GM12878 (cell line): ENCODE measurements around the gene SPTLC3. TPM values are rescaled to one million over a fixed set of nuclear protein-coding genes. Genes with fewer than 3 reads are reported as not detected.

ENCODE experiments used
- ATAC-seq: fragments of 200-7000 bp; cut with Tn5 transposase; 3 replicates; pipeline ENCODE4 v1.9.1; 2020; ENCODE audit warnings: mild to moderate bottlenecking, moderate library complexity
- BruUV-seq: library from RNA; stranded (reverse); fragments of 400-500 nt; replicated peaks from 2 replicates; lab custom pipeline; 2021; lab: Mats Ljungman, UMichigan
- CTCF ChIA-PET: fragments of 300-600 bp; sonication (Branson Sonifier 250); formaldehyde crosslinking; extraction: SDS; loops from one replicate; lab custom pipeline; 2021; ENCODE audit warnings: inconsistent platforms; lab: Yijun Ruan, JAX
- POLR2A ChIA-PET: fragments of 350-600 bp; formaldehyde crosslinking; extraction: SDS; loops from one replicate; lab custom pipeline; 2021; ENCODE audit warnings: inconsistent platforms; lab: Charles Lee
- RAD21 ChIA-PET: fragments of 300-600 bp; sonication (Branson Sonifier 250); formaldehyde crosslinking; loops from one replicate; lab custom pipeline; 2023; ENCODE audit warnings: antibody characterized with exemption; ENCODE audit not compliant: unreplicated experiment; lab: Charles Lee
- SMC1A ChIA-PET: fragments of 300-600 bp; sonication (Branson Sonifier 250); formaldehyde crosslinking; loops from one replicate; lab custom pipeline; 2023; ENCODE audit not compliant: unreplicated experiment, uncharacterized antibody; lab: Charles Lee
- DNase-seq: peaks from one replicate; pipeline ENCODE4 v3.0.0-alpha.2; 2011; ENCODE audit warnings: low read depth, low spot score
- FAIRE-seq: peaks from 3 replicates; lab custom pipeline; 2011; peaks lifted over from hg19 to GRCh38; lab: Jason Lieb, UNC
- H2AFZ ChIP-seq: 2 replicates; pipeline ENCODE4 v1.6.0; 2011; ENCODE audit warnings: low read depth, low read length, control low read depth; ENCODE audit not compliant: control insufficient read depth
- H3K27ac ChIP-seq: 2 replicates; pipeline ENCODE4 v1.5.1; 2011; ENCODE audit warnings: control low read depth; ENCODE audit not compliant: control insufficient read depth, insufficient read depth
- H3K27me3 ChIP-seq, 2 experiments: replicated peaks in 1 of 2; 2 replicates each; pipeline versions ENCODE4 v1.6.0 to v1.6.1; 2011; ENCODE audit warnings: low read length in 1 of 2; ENCODE audit not compliant: control insufficient read depth in 2 of 2, insufficient read depth in 2 of 2
- H3K36me3 ChIP-seq, 2 experiments: 2 replicates each; pipeline ENCODE4 v1.5.1; 2011; ENCODE audit warnings: low read length in 1 of 2; ENCODE audit not compliant: control insufficient read depth in 2 of 2, insufficient read depth in 2 of 2
- H3K4me1 ChIP-seq: 2 replicates; pipeline ENCODE4 v1.6.1; 2011; ENCODE audit warnings: mild to moderate bottlenecking, low read length, moderate library complexity, mixed read lengths; ENCODE audit not compliant: control insufficient read depth, insufficient read depth
- H3K4me2 ChIP-seq: 2 replicates; pipeline ENCODE4 v1.6.0; 2011; ENCODE audit warnings: control low read depth; ENCODE audit not compliant: control insufficient read depth, insufficient read depth
- H3K4me3 ChIP-seq: fragments of 200-600 bp; sonication (generic); 2 replicates; pipeline ENCODE4 v1.5.1; 2016
- H3K79me2 ChIP-seq: 2 replicates; pipeline ENCODE4 v1.6.0; 2011; ENCODE audit warnings: low read length; ENCODE audit not compliant: control insufficient read depth, insufficient read depth
- H3K9ac ChIP-seq: 2 replicates; pipeline ENCODE4 v1.8.0; 2011; ENCODE audit warnings: low read length, control low read depth, mixed read lengths; ENCODE audit not compliant: control insufficient read depth, insufficient read depth
- H3K9me3 ChIP-seq: replicated peaks from 3 replicates; pipeline ENCODE4 v1.5.1; 2011; ENCODE audit warnings: mild to moderate bottlenecking, low read length; ENCODE audit not compliant: control insufficient read depth, insufficient read depth
- H4K20me1 ChIP-seq: 2 replicates; pipeline ENCODE4 v1.6.0; 2011; ENCODE audit not compliant: control insufficient read depth, insufficient read depth
- CREB1 ChIP-seq: IDR thresholded peaks from 2 replicates; pipeline ENCODE4 v1.6.1; 2012; ENCODE audit warnings: low read depth, mild to moderate bottlenecking, inconsistent platforms
- HCFC1 ChIP-seq: fragments of 150-350 bp; IDR thresholded peaks from 2 replicates; pipeline ENCODE4 v1.6.1; 2014; ENCODE audit warnings: low read length
- KLF5 ChIP-seq: fragments of 450-650 bp; IDR thresholded peaks from 2 replicates; pipeline ENCODE4 v1.6.1; 2014; ENCODE audit warnings: mild to moderate bottlenecking; ENCODE audit not compliant: partially characterized antibody
- POU2F2 ChIP-seq: IDR thresholded peaks from 3 replicates; pipeline ENCODE4 v1.6.1; 2011; ENCODE audit warnings: low read depth, mild to moderate bottlenecking, low read length, borderline replicate concordance
- PRDM15 ChIP-seq: fragments of 450-650 bp; formaldehyde crosslinking; IDR thresholded peaks from 2 replicates; pipeline ENCODE4 v1.4.0; 2020; ENCODE audit warnings: mild to moderate bottlenecking, moderate library complexity
- RBBP5 ChIP-seq: fragments of 200-600 bp; sonication (generic); conservative IDR thresholded peaks from 2 replicates; pipeline ENCODE4 v1.6.1; 2016
- REST ChIP-seq: IDR thresholded peaks from 2 replicates; pipeline ENCODE4 v1.6.1; 2012; ENCODE audit warnings: mild to moderate bottlenecking, low read depth, low read length
- SRF ChIP-seq, 2 experiments: IDR thresholded peaks; 2 replicates each; pipeline ENCODE4 v1.6.1; 2011; ENCODE audit warnings: low read depth in 2 of 2, low read length in 2 of 2, mild to moderate bottlenecking in 1 of 2, moderate library complexity in 1 of 2
- SUZ12 ChIP-seq: fragments of 200-600 bp; sonication (generic); IDR thresholded peaks from one replicate; pipeline ENCODE4 v1.6.1; 2018; ENCODE audit warnings: antibody characterized with exemption, mild to moderate bottlenecking; ENCODE audit not compliant: unreplicated experiment
- YY1 ChIP-seq: IDR thresholded peaks from 2 replicates; pipeline ENCODE4 v1.6.1; 2011; ENCODE audit warnings: low read depth, mild to moderate bottlenecking, low read length
- ZBTB33 ChIP-seq: fragments of 450-650 bp; IDR thresholded peaks from 2 replicates; pipeline ENCODE4 v1.6.1; 2017; ENCODE audit warnings: mild to moderate bottlenecking
- WGBS: methylation state at CpG from one replicate; pipeline ENCODE4 v1.1.6; 2016; ENCODE audit warnings: low lambda C conversion rate; ENCODE audit not compliant: insufficient replicate concordance, insufficient coverage; ENCODE audit errors: missing lambda C conversion rate; 5-methylcytosine and 5-hydroxymethylcytosine counted together
- in situ Hi-C: fragments of 300-500 bp; cut with MboI; formaldehyde crosslinking; loops from 9 replicates; pipeline ENCODE4 v1.14.3; 2018; ENCODE audit warnings: mixed read lengths
- intact Hi-C: fragments of 100-400 bp; cut with micrococcal nuclease; formaldehyde crosslinking; loops from one replicate; pipeline ENCODE4 v1.14.2; 2022; ENCODE audit not compliant: unreplicated experiment
- polyA plus RNA-seq, 11 experiments: library from polyadenylated mRNA; depleted of rRNA in 4 of 11; unstranded in 6 of 11; stranded (reverse) in 5 of 11; fragments of >200 nt; fragmentation: Nextera tagmentation in 4 of 11; fragmentation: Illumina TruSeq in 1 of 11; extraction: Ambion mirVana in 4 of 11; extraction: Trizol in 1 of 11; gene quantifications; 1 replicate in 1 of 11; 2 replicates in 10 of 11; pipeline versions ENCODE4 v1.2.1 to v1.2.3, GENCODE V29; 2011 to 2016; ENCODE audit warnings: inconsistent platforms in 2 of 11, missing spikeins in 2 of 11, low read depth in 1 of 11
- total RNA-seq, 4 experiments: library from RNA; depleted of rRNA in 3 of 4; stranded (reverse); fragments of >200 nt in 3 of 4; fragmentation: Illumina TruSeq in 1 of 4; extraction: Trizol in 1 of 4; gene quantifications; 2 replicates each; pipeline versions ENCODE4 v1.2.1 to v1.2.3, GENCODE V29; 2013 to 2021

SPTLC3 gene
- total and polyA plus RNA-seq, 10 of the 15 experiments (the other 5 are each of a cell fraction or from before 2014, with no cell fraction given) = 0.04 to 0.29 (median 0.06) TPM; not detected in 7

- TF ChIP-seq KLF5 (no peak), SUZ12 (no peak), SRF (IDR thresholded peaks at IDR 0.05; ENCODE audit: low read depth in 2 of 2, low read length in 2 of 2) (no peak), PRDM15 (CRISPR knock-in tag) (no peak), POU2F2 (no peak)
- TF ChIP-seq, all 136 proteins: peak for 0
These were observed 108.4 kb downstream of the SPTLC3 start (continued) for GRCh38 chr20:13117200-13117599.

- H3K27me3 ChIP-seq = no peaks in the 10 kb centered on the region
- no peaks in the 10 kb centered on the region for H3K4me1 ChIP-seq
- H3K9ac ChIP-seq = no peak overlapping the region
- H3K4me3 ChIP-seq = no peak overlapping the region
- H4K20me1 ChIP-seq = no peaks in the 10 kb centered on the region
- in situ Hi-C loops = loop anchor here (5.0 to 10.0 kb wide), 4 partner anchors 176 to 1434 kb away; no protein-coding TSS in a partner anchor
- ATAC-seq (no peak), DNase-seq (no peak), FAIRE-seq (no peak)
- H3K4me2 ChIP-seq = no peak overlapping the region
- ChIA-PET SMC1A (interaction anchor here (1.0 to 6.3 kb wide), 12 partner anchors 9 to 669 kb away, joined by 3 to 124 read pairs (median 7); no protein-coding TSS in a partner anchor), RAD21 (interaction anchor here (0.7 to 6.3 kb wide), 8 partner anchors 11 to 669 kb away, joined by 3 to 136 read pairs (median 4); no protein-coding TSS in a partner anchor), POLR2A (interaction anchor here (0.5 to 1.1 kb wide), 2 partner anchors 200 to 428 kb away, joined by 3 to 5 read pairs; no protein-coding TSS in a partner anchor), CTCF (interaction anchor here (0.6 to 6.2 kb wide), 38 partner anchors 10 to 669 kb away, joined by 3 to 172 read pairs (median 4); partner anchors contain the start of gene SPTLC3)
- no TSS peak for BruUV-seq
- no peaks in the 10 kb centered on the region for H3K9me3 ChIP-seq
- whole genome bisulfite sequencing = 0% methylated on average over 1 of the region's 1 CpG
- no peaks in the 10 kb centered on the region for H3K36me3 ChIP-seq
- H3K27ac ChIP-seq = no peak overlapping the region
- H2AFZ ChIP-seq = no peak overlapping the region
- H3K79me2 ChIP-seq = no peaks in the 10 kb centered on the region
- intact Hi-C loops = loop anchor here (1.0 to 10.0 kb wide), 6 partner anchors 144 to 936 kb away; no protein-coding TSS in a partner anchor
- TF ChIP-seq RBBP5 (no peak), REST (no peak), CREB1 (no peak), ZBTB33 (no peak), YY1 (no peak), HCFC1 (no peak)
These were observed 109.9 kb downstream of the SPTLC3 start for GRCh38 chr20:13118676-13119075.
